Measurements from ENCODE around the gene RAF1. TPM values are rescaled to one million over a fixed set of nuclear protein-coding genes. Genes with fewer than 3 reads are reported as not detected.
"Not testable (repeated sequence)": the region's sequence is repeated elsewhere in the genome, so short reads cannot be mapped to it uniquely, and the experiment has no call there.

Gene RAF1
- polyA plus RNA-seq, 2 of the 4 experiments (the other 2 are of a cell fraction) = 56.2 to 94.6 TPM

GRCh38 chr3:12640853-12641252, 23.1 kb downstream of the RAF1 start:
- H3K4me1 ChIP-seq = peaks cover 27% of the 10 kb centered on the region; the same call in 2 of the 3 replicates
- CTCF ChIA-PET; H3K4me2 ChIP-seq; H3K27ac ChIP-seq; ATAC-seq; POLR2A ChIA-PET; DNase-seq (ENCODE audit: low read depth in 1 of 2, low spot score in 1 of 2); H3K9me3 ChIP-seq; H3K4me3 ChIP-seq; FAIRE-seq: not testable (repeated sequence)
- peak; percentile 35; the same call in 1 of the 2 replicates for TF ChIP-seq KDM1A (IDR thresholded peaks at IDR 0.05; ENCODE audit: low read depth)
- WGBS (ENCODE audit: missing lambda C conversion rate) = over 99% methylated on average over 5 of the region's 5 CpGs

DNA sequence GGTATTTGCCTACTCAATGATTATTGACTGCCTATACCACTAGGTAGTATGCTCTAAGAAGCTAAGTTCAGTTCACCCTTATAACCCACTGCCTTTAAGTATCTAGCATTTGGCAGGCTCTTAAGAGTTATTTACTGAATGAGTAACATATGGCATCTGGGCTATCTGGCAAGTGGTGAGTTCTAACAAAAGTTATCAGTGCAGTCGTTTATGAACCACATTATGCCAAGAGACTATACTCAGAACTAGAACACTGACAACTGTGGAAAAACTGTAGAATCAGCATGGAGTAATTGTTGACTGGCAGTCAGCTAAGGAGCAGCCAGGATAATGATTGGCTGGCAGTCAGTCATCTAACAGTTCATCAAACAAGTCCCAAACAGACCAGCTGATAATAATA, 25.8 kb downstream of the RAF1 start:
- WGBS (ENCODE audit: missing lambda C conversion rate) = 4% methylated on average over 1 of the region's 1 CpG
- H3K4me3 ChIP-seq = no peak overlapping the region
- ATAC-seq (peak in 1 of 2 experiments; percentile 49; a peak in 2 of 6 replicates), FAIRE-seq (no peak), DNase-seq (ENCODE audit: low read depth in 1 of 2, low spot score in 1 of 2) (no peak)
- no peak overlapping the region for H3K4me2 ChIP-seq
- H3K27ac ChIP-seq = no peak overlapping the region
- H3K4me1 ChIP-seq = peaks cover 9% of the 10 kb centered on the region; the same call in 1 of the 3 replicates
- TF ChIP-seq REST (IDR thresholded peaks at IDR 0.05) = no peak
- no peak for TF ChIP-seq JUN (IDR thresholded peaks at IDR 0.05)
- TF ChIP-seq EHF (CRISPR knock-in tag; IDR thresholded peaks at IDR 0.05) = no peak
- no peak for TF ChIP-seq PBX3 (IDR thresholded peaks at IDR 0.05)
- no peak for TF ChIP-seq HOXA7 (CRISPR knock-in tag; IDR thresholded peaks at IDR 0.05)
- no peak for TF ChIP-seq FOXS1 (CRISPR knock-in tag; IDR thresholded peaks at IDR 0.05)
- no peak for TF ChIP-seq RNF2 (IDR thresholded peaks at IDR 0.05; ENCODE audit: borderline replicate concordance, low read depth)
- no peak for TF ChIP-seq EP300 (IDR thresholded peaks at IDR 0.05)
- TF ChIP-seq BCL3 (IDR thresholded peaks at IDR 0.05) = no peak
- TF ChIP-seq HMGXB4 (CRISPR knock-in tag; IDR thresholded peaks at IDR 0.05; ENCODE audit: borderline replicate concordance) = no peak
- TF ChIP-seq POLR2A (IDR thresholded peaks at IDR 0.05; ENCODE audit: low read length) = no peak
- TF ChIP-seq RCOR1 (IDR thresholded peaks at IDR 0.05; ENCODE audit: low read depth, low read length) = no peak
- ChIA-PET CTCF (no interaction called here), POLR2A (no interaction called here)
- H3K9me3 ChIP-seq = no peaks in the 10 kb centered on the region

GRCh38 chr3:12633108-12633507, 30.8 kb downstream of the RAF1 start:
- Histone ChIP-seq H3K4me3 (no peak overlapping the region), H3K4me1 (peaks cover 8% of the 10 kb centered on the region), H3K9me3 (no peaks in the 10 kb centered on the region), H3K4me2 (no peak overlapping the region), H3K27ac (no peak overlapping the region)
- ChIA-PET POLR2A (interaction anchor here (0.6 kb wide), 1 partner anchor 26 kb away, joined by 12 read pairs; no protein-coding TSS in a partner anchor), CTCF (no interaction called here)
- 91% methylated on average over 4 of the region's 4 CpGs for WGBS (ENCODE audit: missing lambda C conversion rate)
- DNase-seq (ENCODE audit: low read depth in 1 of 2, low spot score in 1 of 2) (no peak), ATAC-seq (no peak), FAIRE-seq (no peak)
- TF ChIP-seq JUNB (IDR thresholded peaks at IDR 0.05) (no peak), RFX5 (IDR thresholded peaks at IDR 0.05) (no peak), PBX3 (IDR thresholded peaks at IDR 0.05) (no peak), ZNF302 (CRISPR knock-in tag; IDR thresholded peaks at IDR 0.05) (no peak), RAD21 (conservative IDR thresholded peaks at IDR 0.05 in 1 of 2, IDR thresholded peaks at IDR 0.05 in 1 of 2) (no peak), KDM5A (IDR thresholded peaks at IDR 0.05) (no peak), POLR2AphosphoS2 (conservative IDR thresholded peaks at IDR 0.05; ENCODE audit: low read length) (no peak), RNF2 (IDR thresholded peaks at IDR 0.05; ENCODE audit: borderline replicate concordance, low read depth) (no peak), MAZ (IDR thresholded peaks at IDR 0.05; ENCODE audit: borderline replicate concordance, low read depth, low read length) (no peak), HEYL (CRISPR knock-in tag; IDR thresholded peaks at IDR 0.05) (no peak), NFE2L2 (conservative IDR thresholded peaks at IDR 0.05; ENCODE audit: low read length) (no peak), HDAC2 (IDR thresholded peaks at IDR 0.05) (no peak), ZC3H11A (IDR thresholded peaks at IDR 0.05) (no peak)

Data from A549 (cell line).